NCI-H82 (cell line): ENCODE data around the gene PGAP3.

Source experiments
- DNase-seq: peaks from one replicate; lab custom pipeline; 2025; lab: John Stamatoyannopoulos, UW

Gene PGAP3

GRCh38 chr17:39697961-39698360, 10.1 kb upstream of the PGAP3 start:
- DNase-seq = no peak

- no peak for DNase-seq
Observed at GRCh38 chr17:39696731-39697130, 8.9 kb upstream of the PGAP3 start.

GRCh38 chr17:39695089-39695474, 7.2 kb upstream of the PGAP3 start:
- DNase-seq = no peak

- DNase-seq = no peak
Observed at GRCh38 chr17:39694593-39694992, 6.7 kb upstream of the PGAP3 start.

GRCh38 chr17:39688945-39689344, 1.1 kb upstream of the PGAP3 start:
- no peak for DNase-seq

- DNase-seq = no peak
Observed at GRCh38 chr17:39688475-39688835, 598 bp upstream of the PGAP3 start.

GRCh38 chr17:39687101-39687545, 734 bp downstream of the PGAP3 start:
- DNase-seq = peak; percentile 78

- no peak for DNase-seq
Observed at GRCh38 chr17:39684369-39685192, 3.3 kb downstream of the PGAP3 start.

GRCh38 chr17:39683295-39683939, 4.4 kb downstream of the PGAP3 start:
- DNase-seq = no peak

GRCh38 chr17:39679521-39680192, 8.2 kb downstream of the PGAP3 start:
- DNase-seq = peak; percentile 56

- DNase-seq = no peak
Observed at GRCh38 chr17:39678340-39679116, 9.3 kb downstream of the PGAP3 start.

GRCh38 chr17:39677542-39678339, 10.1 kb downstream of the PGAP3 start:
- peak; percentile 54 for DNase-seq

- DNase-seq = no peak
Observed at GRCh38 chr17:39677072-39677471, 10.8 kb downstream of the PGAP3 start.

GRCh38 chr17:39676198-39676819, 11.5 kb downstream of the PGAP3 start:
- DNase-seq = peak; percentile 81

- no peak for DNase-seq
Observed at GRCh38 chr17:39675390-39676082, 12.3 kb downstream of the PGAP3 start.

- peak; percentile 76 for DNase-seq
Observed at GRCh38 chr17:39674702-39675389, 13.0 kb downstream of the PGAP3 start.

GRCh38 chr17:39674179-39674578, 13.7 kb downstream of the PGAP3 start:
- DNase-seq = no peak

GRCh38 chr17:39673335-39674081, 14.3 kb downstream of the PGAP3 start:
- no peak for DNase-seq
